ENCODE measurements around the gene SKI.

The SKI gene

GRCh38 chr1:2228694-2229036 lies 546 bp downstream of the SKI start:
- DNase-seq: no peak

- DNase-seq: peak in 52 of 56 donors; percentile 33 to 86 (median 70)
Observed at GRCh38 chr1:2229037-2229864, 1.1 kb downstream of the SKI start.

GRCh38 chr1:2229911-2230731 lies 2.0 kb downstream of the SKI start:
- DNase-seq: peak in 35 of 56 donors; percentile 32 to 74 (median 52)

- DNase-seq: peak in 48 of 56 donors; percentile 20 to 87 (median 62)
Observed at GRCh38 chr1:2230781-2231531, 2.8 kb downstream of the SKI start.

GRCh38 chr1:2231532-2232254 lies 3.6 kb downstream of the SKI start:
- peak in 38 of 56 donors; percentile 18 to 76 (median 48) for DNase-seq

DNA sequence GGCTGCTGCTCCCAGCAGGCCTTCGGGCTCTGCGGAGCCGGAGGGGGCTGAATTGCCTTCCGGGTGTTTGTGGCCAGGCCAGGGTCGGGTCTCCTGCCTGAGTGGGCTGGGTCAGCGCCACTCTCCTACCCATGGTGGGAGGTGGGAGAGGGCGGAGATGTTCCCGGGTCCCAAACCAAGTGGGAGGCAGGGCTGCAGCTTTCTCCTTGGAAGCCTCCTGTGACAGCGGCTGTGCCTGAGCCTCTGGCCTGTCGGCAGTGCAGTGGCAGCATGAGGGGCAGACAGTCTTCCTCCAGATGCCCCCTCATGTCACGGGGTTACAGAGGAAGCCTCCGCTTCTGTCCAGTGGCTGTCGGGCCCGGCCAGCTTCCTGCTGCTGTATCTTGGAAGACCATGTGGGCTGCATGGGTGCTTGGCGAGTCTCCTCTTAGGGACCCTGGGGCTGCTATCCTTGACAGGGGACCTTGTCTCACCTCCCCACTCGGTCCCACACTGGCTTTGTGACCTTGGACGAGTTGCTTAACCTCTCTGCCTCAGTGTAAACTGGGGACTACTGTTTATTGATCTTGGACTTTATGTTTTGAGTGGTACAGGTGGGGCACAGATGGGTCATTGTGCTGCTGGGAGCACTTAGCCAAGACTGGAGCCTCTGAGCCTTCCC lies 4.3 kb downstream of the SKI start:
- DNase-seq: no peak

DNA sequence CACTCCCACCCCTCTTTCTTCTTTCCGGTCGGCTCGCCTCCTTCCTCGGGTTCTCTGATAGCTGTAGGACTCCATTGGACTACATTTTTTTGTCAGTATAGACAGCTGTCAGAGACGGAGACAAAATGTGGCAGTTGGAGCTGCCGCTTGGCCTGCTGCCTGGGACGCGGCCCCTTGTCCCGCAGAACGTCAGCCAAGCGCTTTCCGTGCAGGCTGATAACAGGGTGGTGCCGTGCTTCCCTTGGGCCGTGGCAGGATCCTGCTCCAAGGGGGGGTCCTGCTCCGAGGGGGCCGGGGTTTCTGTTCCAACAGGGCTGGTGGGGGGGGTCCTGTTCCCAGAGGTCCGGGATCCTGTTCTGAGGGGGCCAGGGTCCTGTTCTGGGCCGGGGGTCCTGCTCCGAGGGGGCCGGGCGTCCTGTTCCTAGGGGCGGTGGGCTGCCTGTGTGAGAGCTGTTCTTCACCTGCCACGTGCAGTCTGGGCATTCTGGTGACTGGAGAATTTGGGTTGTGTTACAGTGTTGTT lies 4.9 kb downstream of the SKI start:
- DNase-seq: no peak

- no peak for DNase-seq
Observed at GRCh38 chr1:2233468-2233867, 5.3 kb downstream of the SKI start.

DNA sequence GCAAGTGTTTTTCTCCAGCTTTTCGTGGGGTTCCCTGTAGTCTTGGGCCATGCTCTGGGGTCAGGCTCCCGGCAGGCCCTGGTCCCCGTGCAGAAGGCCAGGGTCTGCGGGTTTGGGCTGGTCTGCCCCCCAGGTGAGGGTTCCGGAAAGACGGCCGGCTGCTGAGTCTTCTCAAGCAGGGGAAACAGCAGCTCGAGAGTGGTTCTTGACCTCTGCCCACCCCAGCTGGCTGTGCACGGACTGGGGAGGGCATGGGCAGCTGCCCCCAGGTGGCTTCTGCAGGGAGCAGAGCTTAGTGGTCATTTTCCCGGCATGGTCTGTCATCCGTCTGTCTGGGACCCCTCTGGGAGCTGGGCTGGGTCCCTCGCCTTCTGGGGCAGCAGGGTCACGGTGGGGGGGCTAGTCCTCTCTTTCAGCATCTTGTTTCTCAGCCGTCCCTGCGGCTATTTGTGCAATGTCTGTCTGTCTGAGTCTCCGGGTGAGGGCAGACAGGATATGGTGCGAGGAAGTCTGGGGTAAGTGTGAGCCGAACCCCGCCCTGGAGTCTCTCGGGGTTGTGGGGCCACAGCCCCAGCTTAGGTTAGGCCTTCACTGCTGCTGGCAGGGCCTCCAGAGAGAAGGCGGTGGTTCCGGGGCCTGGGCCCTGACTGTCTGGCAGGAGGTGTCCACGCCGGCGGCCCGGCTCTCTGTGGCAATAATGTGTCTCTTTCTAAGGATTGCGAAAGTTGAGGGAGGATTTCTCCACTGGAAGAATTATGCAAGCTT lies 6.1 kb downstream of the SKI start:
- DNase-seq: peak in 39 of 56 donors; percentile 21 to 74 (median 48)

- DNase-seq: no peak
Observed at GRCh38 chr1:2234762-2235113, 6.6 kb downstream of the SKI start.

GRCh38 chr1:2235300-2235998 lies 7.3 kb downstream of the SKI start:
- DNase-seq: no peak

GRCh38 chr1:2236695-2237677 lies 8.9 kb downstream of the SKI start:
- no peak for DNase-seq

- peak in 8 of 56 donors; percentile 20 to 59 (median 30) for DNase-seq
Observed at GRCh38 chr1:2237773-2238172, 9.7 kb downstream of the SKI start.

- no peak for DNase-seq
Observed at GRCh38 chr1:2238361-2239012, 10.4 kb downstream of the SKI start.

GRCh38 chr1:2239013-2239370 lies 10.9 kb downstream of the SKI start:
- no peak for DNase-seq

DNA sequence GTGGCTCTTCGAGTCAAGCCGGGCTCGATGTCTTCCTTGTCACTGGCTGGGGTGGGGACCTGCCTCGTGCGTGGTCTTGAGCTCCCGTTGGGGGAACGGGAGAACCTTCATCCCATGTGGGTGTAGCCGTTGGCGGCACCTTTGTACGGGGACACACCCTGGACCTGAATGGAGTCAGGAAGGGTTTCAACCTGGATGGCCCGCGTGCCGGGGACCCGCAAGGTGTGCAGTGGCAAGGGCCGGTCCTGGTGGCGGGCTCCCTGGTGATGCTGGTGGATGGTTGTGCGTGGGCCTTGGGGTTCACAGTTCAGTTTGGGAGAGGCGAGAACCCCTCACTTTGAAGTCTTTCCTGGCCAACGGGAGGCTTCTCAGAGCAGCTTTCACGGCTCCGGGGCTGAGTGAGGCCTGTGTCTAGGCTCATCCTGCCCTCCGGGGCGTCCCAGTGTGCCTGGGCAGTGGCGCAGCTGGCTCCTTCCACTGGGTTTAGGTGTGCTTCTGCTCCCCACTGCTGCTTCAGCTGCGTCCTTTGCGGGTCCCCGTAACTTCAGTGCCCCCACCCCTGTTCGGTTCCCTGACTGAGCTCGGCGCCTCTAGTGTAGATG lies 11.4 kb downstream of the SKI start:
- DNase-seq: no peak

Data from nucleus accumbens (tissue), 56 donors.